Stimulated activated CD4-positive, alpha-beta T cell treated with anti-CD3 and anti-CD28 coated beads, Interleukin-2, amount 100 ng/mL, for 24 hours (primary cell): ENCODE measurements around the gene CYP4F2.
"Not testable (repeated sequence)": the region's sequence is repeated elsewhere in the genome, so short reads cannot be mapped to it uniquely, and the experiment has no call there.

ENCODE experiments used
- DNase-seq, 2 donors: peaks; one replicate each; pipeline ENCODE4 v3.0.0-alpha.2; 2020

The CYP4F2 gene, protein sequence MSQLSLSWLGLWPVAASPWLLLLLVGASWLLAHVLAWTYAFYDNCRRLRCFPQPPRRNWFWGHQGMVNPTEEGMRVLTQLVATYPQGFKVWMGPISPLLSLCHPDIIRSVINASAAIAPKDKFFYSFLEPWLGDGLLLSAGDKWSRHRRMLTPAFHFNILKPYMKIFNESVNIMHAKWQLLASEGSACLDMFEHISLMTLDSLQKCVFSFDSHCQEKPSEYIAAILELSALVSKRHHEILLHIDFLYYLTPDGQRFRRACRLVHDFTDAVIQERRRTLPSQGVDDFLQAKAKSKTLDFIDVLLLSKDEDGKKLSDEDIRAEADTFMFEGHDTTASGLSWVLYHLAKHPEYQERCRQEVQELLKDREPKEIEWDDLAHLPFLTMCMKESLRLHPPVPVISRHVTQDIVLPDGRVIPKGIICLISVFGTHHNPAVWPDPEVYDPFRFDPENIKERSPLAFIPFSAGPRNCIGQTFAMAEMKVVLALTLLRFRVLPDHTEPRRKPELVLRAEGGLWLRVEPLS

GRCh38 chr19:15897738-15898276 is at the start of gene CYP4F2:
Gene CYP4F2 (minus strand): TSS chr19:15898074. CDS start chr19:15897611, 463 bp downstream.
- no peak for DNase-seq

DNA sequence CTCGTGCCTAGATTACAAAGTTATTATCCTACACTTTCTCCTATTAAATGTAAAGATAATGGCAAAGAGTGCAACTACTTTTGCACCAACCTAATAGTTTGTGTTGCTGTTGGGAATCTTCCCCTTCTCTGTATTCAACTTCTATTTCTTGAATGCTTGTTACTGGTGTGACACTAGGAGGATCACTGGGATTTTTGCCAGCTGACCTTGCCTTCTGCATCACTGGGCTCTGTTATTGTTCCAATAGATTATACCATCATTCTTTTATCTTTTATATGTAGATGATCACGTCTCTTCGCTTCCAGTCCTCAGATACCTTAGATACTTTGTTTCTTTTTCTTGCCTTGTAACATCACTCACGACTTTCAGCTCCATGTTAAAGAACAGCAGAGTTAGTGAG is 47.4 kb upstream of the CYP4F2 start:
- DNase-seq = no peak

- no peak for DNase-seq
These were observed 46.5 kb upstream of the CYP4F2 start for GRCh38 chr19:15944401-15944800.

DNA sequence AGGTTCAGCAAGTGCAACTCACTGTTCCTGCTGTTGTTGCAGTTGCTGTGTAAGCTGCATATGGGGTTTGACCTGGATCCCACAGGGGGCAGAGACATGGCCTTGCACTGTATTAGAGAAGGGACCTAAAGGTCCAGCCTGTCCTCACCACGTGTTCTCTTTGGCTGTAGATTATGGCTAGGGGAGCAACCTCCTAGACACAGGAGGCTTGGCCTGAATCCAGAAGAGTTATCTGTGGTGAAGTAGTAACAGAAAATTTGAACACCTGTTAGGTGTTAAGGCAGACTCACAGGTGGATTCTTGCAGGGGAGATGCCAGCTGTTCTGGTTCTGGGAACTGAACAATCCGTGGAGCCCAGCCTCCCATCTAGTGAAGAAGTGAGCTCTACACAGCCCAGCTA is 39.9 kb upstream of the CYP4F2 start:
- no peak for DNase-seq

GRCh38 chr19:15936950-15937349 is 39.1 kb upstream of the CYP4F2 start:
- DNase-seq = no peak

DNA sequence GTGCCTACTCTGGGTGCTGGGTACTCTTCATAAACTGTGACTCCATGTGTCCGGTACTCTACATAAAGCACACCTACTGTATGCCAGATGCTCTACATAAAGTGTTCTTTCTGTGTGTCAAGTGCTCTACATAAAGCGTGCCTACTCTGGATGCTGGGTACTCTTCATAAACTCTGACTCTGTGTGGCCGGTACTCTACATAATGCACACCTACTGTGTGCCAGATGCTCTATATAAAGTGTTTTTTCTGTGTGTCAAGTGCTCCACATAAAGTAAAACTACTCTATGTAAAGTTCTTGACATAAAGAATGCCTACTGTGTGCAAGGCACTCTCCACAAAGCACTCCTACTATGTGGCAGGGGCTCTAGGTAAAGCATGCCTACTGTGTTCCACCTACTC is 38.3 kb upstream of the CYP4F2 start:
- DNase-seq = no peak

GRCh38 chr19:15935167-15935702 is 37.4 kb upstream of the CYP4F2 start:
- no peak for DNase-seq

DNA sequence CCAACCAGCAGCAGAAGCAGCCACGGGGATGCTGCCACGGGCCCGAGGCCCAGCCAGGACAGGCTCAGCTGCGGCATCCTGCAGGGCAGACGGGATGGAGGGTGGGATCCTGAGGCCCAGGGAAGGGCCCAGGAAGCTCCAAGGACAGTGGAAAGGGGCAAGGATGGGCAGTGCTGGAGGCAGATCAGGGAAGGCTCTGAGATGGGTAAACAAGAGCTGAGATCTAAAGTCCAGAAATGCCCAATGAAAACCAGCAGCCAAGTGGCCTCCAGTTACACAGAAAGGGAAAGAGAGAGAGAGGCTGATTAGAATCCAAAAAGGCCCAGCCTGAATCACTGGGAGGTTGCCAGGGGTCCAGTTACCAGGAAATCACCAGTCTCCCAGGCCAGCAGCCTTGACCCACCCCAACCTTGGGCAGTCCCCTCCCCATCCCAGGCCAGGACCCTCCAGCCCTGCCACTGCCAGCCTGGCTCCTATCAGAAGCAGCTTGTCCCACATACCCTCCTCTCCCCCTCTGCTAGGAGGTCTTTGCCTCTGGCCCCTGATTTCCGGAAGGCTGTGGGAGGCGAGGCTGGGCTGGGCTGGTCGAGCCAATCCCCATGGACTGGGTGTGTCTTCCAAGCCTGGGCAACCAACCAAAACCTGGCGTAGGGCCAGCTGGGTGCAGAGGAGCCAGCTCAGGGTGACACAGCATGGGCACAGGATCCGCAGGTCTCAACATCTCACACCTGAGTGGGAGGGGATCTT is 36.6 kb upstream of the CYP4F2 start, which contains the start of gene CYP4F11:
Gene CYP4F11 (minus strand): TSS at position 198 of the 747 bp plus-strand sequence. CDS start 121 bp downstream, at position 77.
- no peak for DNase-seq

- DNase-seq = peak in 1 of 2 donors; percentile 18
These were observed 36.0 kb upstream of the CYP4F2 start for GRCh38 chr19:15933761-15934331.

- no peak for DNase-seq
These were observed 30.4 kb upstream of the CYP4F2 start for GRCh38 chr19:15928321-15928720.

- DNase-seq = no peak
These were observed 28.6 kb upstream of the CYP4F2 start for GRCh38 chr19:15926484-15926883.

GRCh38 chr19:15923702-15924101 is 25.8 kb upstream of the CYP4F2 start:
- no peak for DNase-seq

DNA sequence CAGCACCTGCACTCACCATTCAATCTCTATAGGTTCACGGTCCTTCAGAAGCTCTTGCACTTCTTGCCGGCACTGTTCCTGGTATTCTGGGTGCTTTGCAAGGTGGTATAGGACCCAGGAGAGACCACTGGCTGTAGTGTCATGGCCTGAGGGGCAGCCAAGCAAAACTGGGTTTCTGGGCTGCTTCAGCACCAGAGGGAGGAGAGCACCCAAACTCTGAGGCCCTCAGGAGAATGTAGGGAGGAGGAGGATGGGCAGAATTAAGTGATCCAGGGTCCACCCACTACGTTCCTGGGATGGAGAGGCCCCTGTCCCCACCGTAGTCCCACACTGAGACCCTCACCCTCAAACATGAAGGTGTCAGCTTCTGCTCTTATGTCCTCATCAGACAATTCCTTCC is 24.1 kb upstream of the CYP4F2 start:
- DNase-seq = no peak

DNA sequence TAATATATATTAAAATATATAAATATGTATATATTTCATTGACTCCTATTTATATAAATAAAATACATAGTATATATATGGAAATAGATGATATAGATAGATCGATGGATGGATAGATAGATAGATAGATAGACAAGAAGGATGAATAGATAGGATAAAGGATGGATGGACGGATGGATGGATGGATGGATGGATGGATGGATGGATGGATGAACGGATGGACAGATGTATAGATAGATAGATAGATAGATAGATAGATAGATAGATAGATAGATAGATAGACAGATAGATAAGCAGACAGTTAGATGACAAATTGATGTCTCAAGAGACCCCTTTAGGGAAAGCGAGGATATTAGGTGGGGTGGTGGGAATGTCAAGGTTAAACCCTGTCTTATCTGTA is 21.4 kb upstream of the CYP4F2 start:
- no peak for DNase-seq

GRCh38 chr19:15915109-15915508 is 17.2 kb upstream of the CYP4F2 start:
- no peak for DNase-seq

GRCh38 chr19:15913830-15914229 is 16.0 kb upstream of the CYP4F2 start:
- no peak for DNase-seq

GRCh38 chr19:15913384-15913783 is 15.5 kb upstream of the CYP4F2 start:
- no peak for DNase-seq

- no peak for DNase-seq
These were observed 13.8 kb upstream of the CYP4F2 start for GRCh38 chr19:15911599-15912235.

DNA sequence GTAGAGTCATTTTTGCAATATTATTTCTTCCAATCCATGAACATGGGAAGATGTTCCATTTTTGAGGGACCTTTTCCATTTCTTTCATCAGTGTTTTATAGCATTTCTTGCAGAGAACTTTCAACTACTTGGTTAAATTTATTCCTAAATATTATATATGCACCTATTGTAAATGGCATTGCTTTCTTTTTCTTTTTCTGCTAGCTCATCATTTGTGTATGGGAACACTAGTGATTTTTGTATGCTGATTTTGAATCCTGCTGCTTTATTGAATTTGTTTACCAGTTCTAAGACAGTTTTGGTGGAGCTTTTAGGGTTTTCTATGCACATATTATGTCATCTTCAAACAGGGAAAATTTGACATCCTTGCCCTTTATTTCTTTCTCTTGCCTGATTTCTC is 7.2 kb upstream of the CYP4F2 start:
- no peak for DNase-seq

- not testable (repeated sequence) for DNase-seq
These were observed 5.0 kb upstream of the CYP4F2 start for GRCh38 chr19:15902898-15903297.

DNA sequence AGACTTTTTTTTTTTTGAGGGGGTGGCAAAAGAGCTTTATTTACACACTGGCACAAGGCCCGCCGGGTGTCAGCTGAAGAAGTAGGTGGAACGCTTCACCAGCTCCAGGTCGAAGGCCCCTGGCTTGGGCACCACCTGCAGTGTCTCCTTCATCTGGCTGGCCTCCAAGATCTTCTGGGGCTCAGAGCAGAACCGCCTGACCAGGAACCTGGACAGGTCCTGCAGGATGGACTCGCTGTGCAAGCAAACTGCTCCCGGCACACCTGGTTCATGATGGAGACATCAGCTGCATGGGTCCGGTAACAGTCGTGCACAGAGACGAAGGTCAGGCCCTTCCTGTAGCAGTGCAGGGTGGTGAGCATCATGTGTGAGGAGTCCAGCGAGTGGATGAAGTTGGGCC is 4.4 kb upstream of the CYP4F2 start:
- DNase-seq = no peak

DNA sequence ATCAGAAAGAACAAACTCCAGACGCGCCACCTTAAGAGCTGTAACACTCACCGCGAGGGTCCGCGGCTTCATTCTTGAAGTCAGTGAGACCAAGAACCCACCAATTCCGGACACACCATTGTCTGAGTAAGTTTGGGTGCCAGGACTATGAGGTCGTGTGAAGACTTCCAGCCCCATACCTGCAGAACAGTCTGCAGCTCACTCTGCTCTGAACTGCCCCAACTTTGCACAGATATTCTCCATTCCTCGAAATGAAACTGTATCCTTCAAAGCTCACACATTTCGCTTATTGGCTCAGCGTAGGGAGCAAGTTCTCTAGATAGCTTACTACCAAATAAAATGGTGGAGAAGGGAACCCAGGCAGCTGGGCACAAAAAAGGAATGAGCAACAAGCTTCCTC is 2.6 kb upstream of the CYP4F2 start:
- no peak for DNase-seq
